Epithelial cell of prostate (primary cell): Measurements from ENCODE around the gene RASL11A.
"Not testable (repeated sequence)": the region's sequence is repeated elsewhere in the genome, so short reads cannot be mapped to it uniquely, and the experiment has no call there.

Source experiments
- DNase-seq: peaks from one replicate; pipeline ENCODE4 v3.0.0-alpha.2; 2011; ENCODE audit warnings: low read depth, low spot score
- H3K27ac ChIP-seq: fragments of 450-650 bp; 2 replicates; pipeline ENCODE4 v1.5.1; 2017; ENCODE audit warnings: mild to moderate bottlenecking

Gene RASL11A, protein sequence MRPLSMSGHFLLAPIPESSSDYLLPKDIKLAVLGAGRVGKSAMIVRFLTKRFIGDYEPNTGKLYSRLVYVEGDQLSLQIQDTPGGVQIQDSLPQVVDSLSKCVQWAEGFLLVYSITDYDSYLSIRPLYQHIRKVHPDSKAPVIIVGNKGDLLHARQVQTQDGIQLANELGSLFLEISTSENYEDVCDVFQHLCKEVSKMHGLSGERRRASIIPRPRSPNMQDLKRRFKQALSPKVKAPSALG

DNA sequence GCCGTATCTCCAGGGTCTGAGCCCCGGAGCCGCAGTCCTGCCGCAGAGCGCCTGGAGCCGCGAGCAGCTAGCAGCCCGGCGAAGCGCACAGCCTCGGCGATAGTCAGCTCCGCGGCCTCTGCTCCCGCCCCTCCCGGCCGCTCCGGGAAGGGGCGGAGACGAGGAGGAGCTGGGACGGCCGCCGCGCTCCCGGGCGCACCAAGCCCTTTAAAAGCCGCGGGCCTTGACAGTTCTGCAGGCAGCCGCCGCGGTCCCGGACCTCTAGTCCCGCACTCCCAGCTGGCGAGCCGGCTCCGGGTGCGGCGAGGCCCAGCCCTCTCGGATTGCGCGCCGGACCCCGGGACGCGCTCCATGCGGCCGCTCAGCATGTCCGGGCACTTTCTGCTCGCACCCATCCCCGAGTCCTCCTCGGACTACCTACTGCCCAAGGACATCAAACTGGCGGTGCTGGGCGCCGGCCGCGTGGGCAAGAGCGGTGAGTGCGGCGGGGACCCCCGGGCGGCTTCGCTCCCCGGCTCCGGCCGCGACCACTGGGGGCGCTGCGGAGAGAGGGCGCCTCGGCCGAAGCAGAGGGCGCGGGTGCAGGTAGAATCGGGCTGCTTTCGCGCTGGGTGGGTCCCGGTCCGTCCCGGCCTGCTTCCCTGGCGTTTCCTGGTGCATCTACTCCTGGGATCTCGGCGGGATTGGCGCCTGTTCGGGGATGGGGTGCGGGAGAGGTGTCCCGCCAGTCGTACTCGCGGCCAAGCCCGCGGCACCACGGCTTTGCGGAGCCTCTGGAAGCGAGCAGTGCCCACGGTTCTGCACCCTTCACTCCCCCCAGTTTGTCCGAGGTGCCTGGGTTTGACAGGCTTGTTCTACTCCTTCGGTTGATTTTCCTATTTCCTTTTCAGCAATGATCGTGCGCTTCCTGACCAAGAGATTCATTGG is at the start of gene RASL11A:
Gene RASL11A (plus strand): TSS at position 237 of the 927 bp plus-strand sequence. CDS start 115 bp downstream, at position 352.
- peak within 1 kb of the TSS; percentile 38 for H3K27ac ChIP-seq
- no peak for DNase-seq

DNA sequence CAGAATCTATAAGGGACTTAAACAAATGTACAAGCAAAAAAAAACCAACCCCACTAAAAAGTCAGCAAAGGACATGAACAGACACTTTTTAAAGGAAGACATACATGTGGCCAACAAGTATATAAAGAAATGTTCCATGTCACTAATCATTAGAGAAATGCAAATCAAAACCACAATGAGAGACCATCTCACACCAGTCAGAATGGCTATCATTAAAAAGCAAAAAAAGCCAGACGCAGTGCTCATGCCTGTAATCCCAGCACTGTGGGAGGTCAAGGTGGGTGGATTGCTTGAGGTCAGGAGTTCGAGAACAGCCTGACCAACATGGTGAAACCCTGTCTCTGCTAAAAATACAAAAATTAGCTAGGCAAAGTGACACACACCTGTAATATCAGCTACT is 48.5 kb upstream of the RASL11A start:
- H3K27ac ChIP-seq, DNase-seq: not testable (repeated sequence)

DNA sequence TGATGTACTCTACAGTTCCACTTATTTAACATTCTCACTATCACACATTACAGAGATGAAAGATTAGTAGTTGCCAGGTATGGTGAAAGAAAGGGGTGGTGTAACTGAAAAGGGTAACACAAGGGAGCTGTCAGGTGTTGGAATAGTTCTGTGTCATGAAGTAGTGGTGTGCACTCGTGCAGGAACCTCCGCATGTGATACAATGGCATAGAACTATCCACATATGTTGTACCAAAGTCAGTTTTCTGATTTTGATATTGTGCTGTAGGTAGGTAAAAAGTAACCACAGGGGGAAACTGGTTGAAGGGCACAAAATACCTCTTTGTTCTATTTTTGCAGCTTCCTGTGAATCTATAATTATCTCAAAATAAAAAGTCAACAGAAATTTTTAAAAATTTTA is 43.6 kb upstream of the RASL11A start:
- DNase-seq, result no peak
- no peak overlapping the region for H3K27ac ChIP-seq

DNA sequence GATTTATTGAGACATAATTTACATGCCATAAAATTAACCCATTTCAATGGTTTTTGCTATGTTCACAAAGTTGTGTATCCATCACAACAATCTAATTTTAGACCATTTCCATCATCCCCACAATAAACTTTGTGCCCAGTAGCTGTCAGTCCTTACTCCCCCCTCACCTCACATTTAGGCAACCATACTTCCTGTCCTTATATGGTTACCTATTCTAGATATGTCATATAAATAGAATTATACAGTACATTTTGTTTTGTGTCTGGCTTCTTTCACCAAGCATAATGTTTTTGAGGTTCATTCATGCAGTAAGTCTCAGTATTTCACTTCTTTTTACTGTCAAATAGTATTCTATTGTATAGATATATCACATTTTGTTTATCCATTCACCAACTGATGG is 42.5 kb upstream of the RASL11A start:
- H3K27ac ChIP-seq, result no peak overlapping the region
- no peak for DNase-seq

DNA sequence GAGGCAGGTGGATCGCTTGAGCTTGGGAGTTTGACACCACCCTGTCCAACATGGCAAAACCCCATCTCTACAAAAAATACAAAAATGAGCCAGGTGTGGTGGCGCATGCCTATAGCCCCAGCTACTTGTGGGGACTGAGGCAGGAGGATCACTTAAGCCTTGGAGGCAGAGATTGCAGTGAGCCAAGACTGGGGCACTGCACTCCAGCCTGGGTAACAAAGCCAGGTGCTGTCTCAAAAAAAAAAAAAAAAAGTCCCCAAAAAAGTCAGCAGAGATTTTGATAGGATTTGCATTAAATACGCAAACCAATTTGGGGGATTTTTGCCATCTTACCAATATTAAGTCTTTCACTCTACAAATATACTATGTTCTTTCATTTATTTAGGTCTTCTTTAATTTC is 41.0 kb upstream of the RASL11A start:
- no peak for DNase-seq
- no peak overlapping the region for H3K27ac ChIP-seq

DNA sequence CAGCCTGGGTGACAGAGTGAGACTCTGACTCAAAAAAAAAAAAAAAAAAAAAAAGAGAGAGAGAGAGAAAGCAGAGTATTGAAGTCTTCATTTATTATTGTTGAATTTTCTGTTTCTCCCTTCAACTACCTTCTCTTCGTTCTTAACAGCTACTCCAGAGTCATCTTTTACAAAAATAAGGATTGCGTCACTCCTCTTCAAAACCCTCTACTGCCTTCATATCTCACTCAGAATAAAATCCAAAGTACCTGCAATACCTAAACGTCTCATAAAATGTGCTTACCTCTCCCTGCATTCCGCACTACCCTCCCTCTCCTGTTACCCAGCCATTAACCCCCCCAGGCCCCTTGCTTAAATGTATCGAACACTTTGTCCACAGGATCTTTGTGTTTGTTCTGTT is 36.7 kb upstream of the RASL11A start:
- no peak overlapping the region for H3K27ac ChIP-seq
- no peak for DNase-seq

DNA sequence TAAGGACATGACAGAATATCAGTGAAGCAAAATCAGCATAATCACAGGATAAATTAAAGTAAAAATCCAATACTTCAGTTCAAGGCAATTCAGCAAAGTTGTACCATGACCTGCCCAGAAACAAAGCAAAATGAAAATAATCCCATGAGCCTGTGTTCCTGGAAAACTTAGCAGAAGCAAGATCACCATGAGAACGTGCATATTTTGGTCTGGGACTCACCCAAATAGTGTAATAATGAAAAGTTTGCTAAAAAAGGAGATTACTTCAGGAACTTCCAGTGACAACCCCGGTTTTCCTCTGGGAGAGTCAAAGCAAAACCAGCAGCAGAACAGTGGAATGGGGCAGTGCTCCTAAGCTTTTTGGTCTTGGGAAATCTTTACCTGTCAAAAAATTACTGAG is 34.2 kb upstream of the RASL11A start:
- no peak for DNase-seq

DNA sequence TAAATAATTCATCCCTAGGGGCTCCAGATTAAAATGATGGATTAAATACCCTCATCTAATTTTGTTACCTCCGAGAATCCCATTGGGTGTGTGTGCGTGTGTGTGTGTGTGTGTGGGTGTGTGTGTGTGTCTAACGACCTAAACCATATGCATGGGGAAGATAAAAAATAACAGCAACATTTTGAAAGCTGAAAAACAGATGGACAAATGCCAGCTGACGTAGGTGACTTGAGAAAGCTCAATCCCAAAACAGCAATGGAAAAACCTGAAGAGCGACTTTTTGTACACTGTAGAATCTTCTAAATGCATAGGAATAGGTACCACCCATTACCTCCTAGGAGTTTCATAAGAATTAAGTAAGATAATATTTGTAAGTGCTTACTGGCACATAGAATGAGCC is 27.9 kb upstream of the RASL11A start:
- no peak for DNase-seq
- no peak overlapping the region for H3K27ac ChIP-seq

More for the DNA sequence above, 34.2 kb upstream of the RASL11A start:
- no peak overlapping the region for H3K27ac ChIP-seq

DNA sequence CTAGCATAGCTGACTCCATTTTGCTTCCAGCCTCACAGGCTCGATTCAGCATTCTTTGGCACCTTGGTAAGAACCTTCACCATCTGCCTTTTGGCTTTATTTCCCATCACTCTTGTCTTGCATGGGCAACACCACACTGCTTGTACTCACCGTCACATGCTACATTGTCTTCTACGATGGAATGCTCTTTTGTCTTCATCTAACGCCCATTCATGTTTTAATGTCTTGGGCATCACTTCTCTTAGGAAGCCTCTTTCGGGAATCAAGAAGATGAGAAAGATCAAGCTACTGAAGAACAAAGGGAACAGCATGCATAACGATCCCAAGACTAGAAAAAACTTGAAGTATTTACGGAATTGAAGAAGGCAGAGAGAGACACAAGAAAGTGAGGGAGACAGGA is 25.0 kb upstream of the RASL11A start:
- no peak overlapping the region for H3K27ac ChIP-seq
- no peak for DNase-seq

DNA sequence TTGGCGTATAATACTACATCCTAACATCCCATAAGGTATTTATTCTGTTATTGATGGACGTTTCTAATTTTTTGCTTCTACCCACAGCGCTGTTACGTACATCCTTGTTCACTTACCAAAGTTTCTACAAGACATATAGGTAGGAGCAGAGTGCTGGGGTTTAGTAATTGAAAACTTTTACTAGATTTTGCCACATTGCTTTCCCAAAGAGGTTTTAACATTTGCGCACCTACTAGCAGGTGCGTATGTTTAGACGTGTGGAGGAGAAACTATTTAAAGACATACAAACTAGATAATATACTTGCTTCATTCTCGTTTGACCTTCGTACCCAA is 19.8 kb upstream of the RASL11A start:
- H3K27ac ChIP-seq, result peak overlapping the region; percentile 95
- no peak for DNase-seq

DNA sequence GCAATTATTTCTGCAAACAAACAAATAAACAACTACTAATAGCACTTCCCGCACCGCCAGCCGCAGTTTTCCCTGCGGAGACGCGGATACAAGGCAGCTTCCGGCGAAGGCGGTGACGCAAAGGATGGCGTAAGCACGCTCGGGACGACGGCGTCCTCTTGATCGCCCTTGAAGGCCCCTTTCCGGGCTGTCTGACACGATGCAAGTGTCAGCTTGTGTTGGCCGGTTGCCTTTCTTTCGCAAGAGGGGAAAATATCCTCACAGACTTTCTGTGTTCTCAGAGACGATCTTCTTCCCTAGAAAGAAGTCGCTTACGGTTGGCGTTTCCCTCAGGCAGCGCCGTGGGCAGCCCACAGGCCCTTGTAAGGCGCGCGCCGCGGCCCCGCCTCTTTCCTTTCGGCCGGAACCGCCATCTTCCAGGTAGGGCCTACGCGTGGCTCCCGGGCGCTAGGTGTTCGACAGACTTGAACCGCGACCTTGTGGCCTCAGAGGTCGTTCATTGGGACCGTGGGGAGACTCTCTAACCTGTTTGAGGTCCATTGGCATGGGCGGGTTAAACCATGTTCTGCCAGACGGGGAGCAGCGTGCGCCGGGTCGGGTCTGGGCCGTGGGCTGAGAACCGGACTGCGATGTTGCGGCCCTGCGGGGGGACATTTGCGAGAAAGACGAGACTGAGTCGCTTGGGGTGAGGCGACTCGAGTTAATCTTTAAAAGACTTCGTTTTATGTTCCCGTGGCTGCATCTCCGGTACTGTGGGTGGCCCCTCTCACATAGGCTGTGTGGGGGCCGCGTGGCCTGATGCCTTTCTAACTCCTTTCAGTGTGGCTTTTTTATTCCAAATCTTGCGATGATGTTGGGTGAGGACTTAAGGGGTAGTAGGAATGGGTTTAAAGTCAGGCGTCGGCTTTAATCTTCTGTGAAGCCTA is 19.2 kb upstream of the RASL11A start, which contains the start of gene RPL21:
Gene RPL21 (plus strand): TSS at position 393 of the 926 bp plus-strand sequence. CDS start 2,219 bp downstream, outside the sequence.
- DNase-seq, result peak; percentile 86
- H3K27ac ChIP-seq, result peak within 1 kb of the TSS; percentile 95

DNA sequence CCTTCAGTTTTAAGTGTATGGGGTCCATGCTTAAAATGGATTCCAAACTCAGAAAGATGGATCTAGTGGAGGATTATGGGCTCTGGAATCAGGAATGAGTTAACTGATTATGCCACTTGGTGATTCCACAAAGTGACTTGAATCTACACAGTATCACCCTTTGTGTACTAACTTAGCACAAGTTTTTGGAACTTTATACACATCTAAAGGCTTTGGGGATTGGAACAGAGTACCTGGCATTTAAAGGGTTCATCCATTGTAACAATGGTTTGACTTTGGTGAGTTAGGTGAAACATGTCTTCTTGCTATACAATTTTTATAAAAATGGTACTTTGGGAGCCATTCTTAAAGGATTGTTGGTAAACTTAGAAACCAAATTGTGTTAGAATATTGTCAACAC is 18.2 kb upstream of the RASL11A start:
- peak overlapping the region; percentile 95 for H3K27ac ChIP-seq
- DNase-seq, result no peak

DNA sequence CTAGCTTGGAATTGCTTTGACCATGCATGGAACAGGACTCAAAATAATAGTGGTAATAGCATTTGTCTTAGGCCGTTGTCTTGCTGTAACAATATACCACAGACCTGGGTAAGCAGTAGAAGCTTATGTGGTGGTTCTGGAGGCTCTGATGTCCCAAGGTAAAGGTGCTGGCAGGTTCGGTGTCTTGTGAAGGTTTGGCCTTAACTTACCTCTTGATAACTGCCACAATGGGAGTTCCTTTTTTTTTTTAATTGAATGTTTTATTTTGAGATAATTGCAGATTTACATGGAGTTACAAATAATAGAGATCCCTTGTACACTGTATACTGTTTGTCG is 13.4 kb upstream of the RASL11A start:
- DNase-seq, result no peak
- H3K27ac ChIP-seq, result no peak overlapping the region

DNA sequence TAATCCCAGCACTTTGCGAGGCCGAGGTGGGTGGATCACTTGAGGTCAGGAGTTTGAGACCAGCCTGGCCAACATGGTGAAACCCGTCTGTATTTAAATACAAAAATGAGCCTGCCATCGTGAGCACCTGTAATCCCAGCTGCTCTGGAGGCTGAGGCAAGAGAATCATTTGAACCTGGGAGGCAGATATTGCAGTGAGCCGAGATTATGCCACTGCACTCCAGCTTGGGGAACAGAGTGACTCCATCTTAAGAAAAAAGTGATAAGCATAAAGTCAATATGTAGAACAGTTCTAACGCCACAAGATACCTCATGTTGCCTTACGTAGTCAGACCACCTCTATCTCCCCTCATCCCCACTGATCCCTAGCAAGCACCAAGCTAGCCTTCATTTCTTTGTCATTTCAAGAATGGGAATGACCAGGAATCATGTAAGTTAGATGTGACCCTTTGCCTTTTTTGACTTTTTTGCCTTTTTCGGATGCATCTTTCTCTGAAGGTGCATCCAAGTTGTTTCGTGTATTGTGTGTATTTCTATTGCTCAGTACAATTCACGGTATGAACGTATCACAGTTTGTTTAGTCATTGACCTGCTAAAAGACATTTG is 12.9 kb upstream of the RASL11A start:
- H3K27ac ChIP-seq, result peak overlapping the region; percentile 34
- no peak for DNase-seq

DNA sequence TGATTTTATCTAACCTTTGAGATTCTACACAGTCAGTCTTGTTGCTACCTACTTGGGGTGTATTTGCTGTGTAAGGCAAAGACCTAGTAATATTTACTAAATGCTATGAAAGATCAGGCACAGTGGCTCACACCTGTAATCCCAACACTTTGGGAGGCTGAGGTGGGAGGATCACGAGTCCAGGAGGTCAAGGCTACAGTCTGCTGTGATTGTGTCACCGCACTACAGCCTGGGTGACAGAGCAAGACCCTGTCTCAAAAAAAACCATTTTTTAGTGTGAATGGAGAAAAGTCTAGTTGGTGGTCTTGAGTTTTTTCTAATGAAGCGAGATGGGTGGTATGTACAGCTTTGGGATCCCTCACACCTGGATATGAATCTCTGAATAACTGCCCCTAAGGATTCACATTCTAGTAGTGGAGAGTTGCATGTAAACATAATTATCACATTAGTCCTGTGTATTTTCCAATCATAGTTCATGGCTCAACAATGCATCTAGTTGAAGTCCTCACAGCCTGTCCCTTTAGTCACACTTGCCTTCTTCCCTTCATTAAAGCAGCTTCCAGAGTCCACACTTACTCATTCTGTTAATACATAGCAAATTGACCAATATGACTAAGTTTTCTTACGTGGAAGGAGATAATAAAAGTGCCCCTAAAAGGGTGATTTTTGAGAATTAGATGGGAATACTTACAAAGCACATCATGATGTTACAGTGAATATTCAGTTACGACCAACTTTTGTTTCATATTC is 11.8 kb upstream of the RASL11A start:
- peak overlapping the region; percentile 34 for H3K27ac ChIP-seq
- DNase-seq, result no peak

DNA sequence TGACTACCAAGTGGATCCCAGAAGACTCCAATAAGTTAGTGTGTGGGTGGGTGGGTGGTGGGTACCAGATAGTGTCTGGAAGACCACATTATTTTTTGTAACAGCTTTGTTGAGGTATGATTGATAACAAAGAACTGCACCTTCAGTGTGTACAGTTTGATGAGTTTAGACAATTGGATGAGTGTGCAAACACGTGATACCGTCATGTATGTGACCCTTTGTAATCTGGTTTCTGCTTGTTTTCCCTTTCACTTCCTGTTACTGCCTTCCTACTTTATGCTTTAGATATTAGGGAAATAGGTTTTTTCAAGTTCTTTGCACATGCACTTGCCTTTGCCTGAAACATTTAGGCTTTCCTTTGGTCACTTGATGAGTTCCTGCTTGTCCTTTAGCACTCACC is 10.8 kb upstream of the RASL11A start:
- no peak for DNase-seq
- peak overlapping the region; percentile 34 for H3K27ac ChIP-seq

DNA sequence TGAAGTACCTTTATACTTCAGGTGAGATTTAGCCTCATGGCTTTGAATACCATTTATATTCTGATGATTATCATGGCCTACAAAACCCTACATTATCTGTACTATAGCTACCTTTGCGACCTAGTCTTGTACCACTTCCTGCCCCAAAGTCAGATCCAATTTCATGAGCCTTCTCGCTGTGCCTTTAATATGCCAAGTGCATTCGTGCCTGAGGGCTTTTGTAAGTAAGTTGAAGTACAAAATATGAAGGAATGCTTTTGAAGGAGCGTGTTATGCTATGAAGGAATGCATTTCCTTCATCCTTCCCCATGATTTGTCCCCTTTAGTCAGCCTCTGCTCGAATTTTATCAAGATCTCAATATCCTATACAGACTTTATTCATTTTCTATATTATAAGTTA is 9.2 kb upstream of the RASL11A start:
- DNase-seq, result no peak

DNA sequence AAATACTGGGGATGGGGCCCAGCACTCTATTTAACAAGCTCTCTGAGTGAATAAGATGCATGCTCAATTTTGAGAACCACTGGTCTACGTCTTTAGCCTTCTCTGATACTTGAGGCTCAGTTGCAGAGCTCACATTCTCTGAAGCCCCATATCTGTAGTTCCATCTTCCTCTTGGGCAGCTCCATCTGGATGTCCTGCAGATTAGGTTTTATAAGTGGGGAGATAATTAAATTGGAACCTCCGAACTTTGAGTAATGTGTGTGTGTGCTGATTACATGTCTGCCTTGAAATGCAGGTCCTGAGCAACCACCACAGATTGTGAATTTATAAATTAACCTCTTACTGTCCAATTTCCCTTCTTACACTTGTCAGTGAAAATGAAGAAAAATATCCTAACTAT is 7.2 kb upstream of the RASL11A start:
- H3K27ac ChIP-seq, result no peak overlapping the region

More for the DNA sequence above, 9.2 kb upstream of the RASL11A start:
- peak overlapping the region; percentile 34 for H3K27ac ChIP-seq

DNA sequence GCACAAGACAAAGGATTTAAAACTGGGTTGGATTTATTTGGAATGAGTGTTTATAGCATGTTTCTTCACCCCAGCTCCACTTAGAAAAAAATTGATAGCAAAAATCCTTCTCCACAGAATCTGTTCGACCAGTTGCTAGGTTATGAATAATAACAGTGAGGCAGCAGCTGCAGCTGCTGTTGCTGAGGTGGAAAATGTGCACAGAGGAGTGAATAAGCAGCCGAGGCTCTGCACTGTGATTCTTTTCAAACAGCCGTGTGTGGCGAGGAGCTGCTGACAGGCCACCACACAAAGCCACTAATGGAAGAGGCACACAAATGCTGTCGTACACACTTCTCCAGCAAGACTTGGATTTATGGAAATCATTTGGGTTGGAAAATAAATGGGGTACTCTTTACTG is 6.4 kb upstream of the RASL11A start:
- no peak overlapping the region for H3K27ac ChIP-seq
- DNase-seq, result no peak

More for the DNA sequence above, 7.2 kb upstream of the RASL11A start:
- no peak for DNase-seq
